Posterior cingulate gyrus (tissue), 11 donors: ENCODE results near the gene PER1.
A peak's percentile ranks its signal among the peaks of the same experiment; 100 is the strongest.

Experiments
- DNase-seq, 10 donors: peaks; one replicate each; pipeline versions ENCODE4 v3.0.0 to v3.0.0-alpha.2; 2020 to 2021; ENCODE audit warnings: mixed read lengths in 3 of 10
- intact Hi-C: fragments of 100-400 bp; cut with DNase I; formaldehyde crosslinking; loops from one replicate; pipeline ENCODE4 v1.15.1; 2023

PER1 gene

DNA sequence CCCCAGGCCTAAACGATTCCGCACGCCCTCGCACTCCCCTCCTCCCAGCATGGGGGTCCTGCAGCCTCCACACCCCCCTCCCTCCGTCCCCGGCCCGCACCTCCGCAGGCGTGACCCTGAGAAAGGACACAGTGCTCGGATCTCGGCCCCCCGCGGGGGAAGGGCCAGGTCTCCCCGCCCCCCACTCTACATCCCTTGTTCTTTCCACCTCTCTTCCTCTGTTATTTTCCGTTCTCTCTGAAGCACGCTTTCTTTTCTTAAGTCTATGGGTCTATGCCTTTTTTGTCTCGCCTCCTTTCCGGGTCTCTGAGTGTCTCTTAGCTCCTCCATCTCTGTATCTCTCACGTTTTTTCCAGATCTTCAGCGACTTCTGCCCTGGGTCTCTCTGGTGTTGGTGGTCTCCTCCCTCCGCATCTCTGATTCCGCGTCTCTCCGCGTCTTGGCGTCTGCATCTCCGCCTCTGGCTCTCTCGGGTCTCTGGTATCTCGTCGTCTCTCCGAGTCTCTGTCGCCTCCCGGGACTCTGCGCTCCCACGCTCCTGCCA lies 26.2 kb downstream of the PER1 start:
- intact Hi-C loops: loop anchor here (2.0 to 10.0 kb wide), 2 partner anchors 13 to 249 kb away; partner anchors contain the start of gene KRABD2
- peak in 1 of 10 donors; percentile 73 for DNase-seq

DNA sequence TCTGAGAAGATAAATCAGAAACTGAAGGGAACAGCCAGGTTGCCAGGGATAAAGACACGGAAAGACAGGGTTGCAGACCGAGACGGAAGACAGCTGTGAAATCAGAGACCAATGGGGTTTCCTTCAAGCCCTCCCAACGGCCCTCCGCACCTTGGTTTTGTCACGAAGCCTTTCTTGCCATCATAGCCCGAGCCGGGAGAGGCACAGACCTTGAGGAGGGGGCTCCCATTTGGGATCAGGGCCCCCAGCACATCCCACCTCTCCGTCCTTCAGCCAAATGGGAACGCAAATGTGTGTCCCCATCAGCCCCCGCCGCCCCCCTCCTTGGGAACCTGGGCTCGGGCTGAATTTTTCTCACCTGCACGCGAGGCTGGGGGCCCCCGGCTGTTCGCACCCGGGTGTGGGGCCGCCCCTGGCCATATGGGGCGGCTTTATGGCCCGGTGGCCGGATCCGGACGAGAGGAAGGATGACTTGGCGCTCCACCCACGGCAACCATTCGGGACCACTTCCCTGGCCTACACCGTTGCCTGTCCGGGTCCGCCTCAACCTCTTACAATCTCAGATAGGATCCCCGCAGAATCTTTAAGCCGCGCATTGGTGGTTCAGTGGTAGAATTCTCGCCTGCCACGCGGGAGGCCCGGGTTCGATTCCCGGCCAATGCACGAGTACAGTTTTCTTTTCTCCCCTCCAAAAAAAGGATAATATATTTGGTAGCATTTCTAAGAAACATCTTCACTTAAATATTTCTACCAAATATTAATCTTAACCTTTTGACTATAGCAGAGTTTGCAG lies 26.9 kb downstream of the PER1 start:
- peak; percentile 73 to 97 (median 86) for DNase-seq
- intact Hi-C loops: loop anchor here (2.0 to 10.0 kb wide), 2 partner anchors 13 to 249 kb away; partner anchors contain the start of gene KRABD2

DNA sequence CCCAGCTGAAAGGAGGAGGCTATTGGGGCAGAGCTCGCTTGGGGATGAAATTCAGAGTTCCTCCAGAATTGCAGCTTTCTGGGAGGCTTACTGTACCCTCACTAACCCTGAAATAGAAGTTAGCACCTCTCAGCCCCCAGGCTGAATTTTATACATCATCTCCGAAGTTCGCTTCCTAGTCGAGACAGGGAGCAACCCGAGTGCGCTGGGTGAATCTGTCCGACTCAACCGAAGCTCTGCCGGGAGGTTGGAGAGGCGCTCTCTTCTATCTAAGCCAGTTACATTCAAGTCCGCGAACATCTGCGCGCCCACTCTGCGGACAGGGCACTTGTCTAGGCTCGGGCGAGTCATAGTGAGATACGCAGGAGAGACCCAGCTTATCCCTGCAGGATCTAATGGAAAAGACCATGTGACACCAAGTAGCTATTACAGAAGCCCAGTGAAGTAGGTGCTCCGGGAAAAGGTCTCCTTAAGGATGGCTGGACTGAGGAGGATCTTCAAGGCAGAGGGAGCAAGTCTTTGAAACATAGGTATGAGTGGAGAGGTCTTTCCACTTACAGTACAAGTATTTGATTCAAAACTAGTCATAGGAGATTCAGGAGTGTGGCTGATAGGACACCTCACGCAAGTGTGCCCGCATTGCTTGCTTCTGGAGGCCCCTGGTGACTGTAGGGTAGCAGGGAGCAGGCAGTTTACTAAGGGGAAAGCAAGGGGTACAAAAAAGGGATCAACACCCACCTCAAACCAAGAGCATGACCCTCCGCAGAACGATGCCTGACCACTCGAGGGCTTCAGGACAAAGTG lies 27.7 kb downstream of the PER1 start:
- intact Hi-C loops: loop anchor here (2.0 to 10.0 kb wide), 4 partner anchors 14 to 250 kb away; partner anchors contain the start of gene KRABD2

DNA sequence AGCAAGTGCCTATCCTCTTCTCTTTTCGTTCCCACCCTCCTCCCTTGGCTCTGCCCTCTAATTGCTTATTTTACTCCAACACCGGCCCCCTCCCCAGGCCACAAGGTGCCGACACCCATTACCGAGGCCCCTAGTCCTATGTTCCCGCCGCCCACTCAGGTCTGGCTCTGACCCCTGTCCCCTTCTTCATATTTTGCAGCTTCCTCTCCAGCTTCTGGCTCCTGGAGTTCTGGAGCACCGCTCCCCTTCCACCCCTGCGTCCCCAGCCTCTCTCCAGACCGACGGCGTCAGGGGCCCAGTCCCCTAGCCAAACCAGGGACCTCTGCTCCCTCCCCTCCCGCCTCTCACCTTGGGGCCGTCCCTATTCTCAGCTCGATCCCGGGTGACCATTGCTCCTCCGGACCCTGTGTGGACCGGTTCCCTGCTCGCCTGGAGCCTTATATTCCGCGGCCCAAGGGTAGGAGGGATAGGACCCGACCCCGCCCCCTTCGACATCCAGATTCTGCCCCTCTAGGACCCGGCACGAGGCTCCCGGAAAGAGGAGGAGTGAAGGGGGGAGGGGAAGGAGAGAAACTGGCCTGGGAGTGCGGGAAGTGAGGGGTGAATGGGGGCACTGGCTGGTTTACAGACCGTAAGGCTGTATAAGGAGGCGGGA lies 28.4 kb downstream of the PER1 start, which contains the start of gene HES7:
Gene HES7, minus strand, starts transcription at position 412 of the 655 bp plus-strand sequence. Its CDS starts 22 bp downstream, at position 390.
- intact Hi-C loops: loop anchor here (2.0 to 10.0 kb wide), 4 partner anchors 15 to 251 kb away; partner anchors contain the start of gene KRABD2
- DNase-seq: peak in 1 of 10 donors; percentile 77

More for the DNA sequence above, 27.7 kb downstream of the PER1 start:
- DNase-seq: peak in 3 of 10 donors; percentile 31 to 85 (median 82)

DNA sequence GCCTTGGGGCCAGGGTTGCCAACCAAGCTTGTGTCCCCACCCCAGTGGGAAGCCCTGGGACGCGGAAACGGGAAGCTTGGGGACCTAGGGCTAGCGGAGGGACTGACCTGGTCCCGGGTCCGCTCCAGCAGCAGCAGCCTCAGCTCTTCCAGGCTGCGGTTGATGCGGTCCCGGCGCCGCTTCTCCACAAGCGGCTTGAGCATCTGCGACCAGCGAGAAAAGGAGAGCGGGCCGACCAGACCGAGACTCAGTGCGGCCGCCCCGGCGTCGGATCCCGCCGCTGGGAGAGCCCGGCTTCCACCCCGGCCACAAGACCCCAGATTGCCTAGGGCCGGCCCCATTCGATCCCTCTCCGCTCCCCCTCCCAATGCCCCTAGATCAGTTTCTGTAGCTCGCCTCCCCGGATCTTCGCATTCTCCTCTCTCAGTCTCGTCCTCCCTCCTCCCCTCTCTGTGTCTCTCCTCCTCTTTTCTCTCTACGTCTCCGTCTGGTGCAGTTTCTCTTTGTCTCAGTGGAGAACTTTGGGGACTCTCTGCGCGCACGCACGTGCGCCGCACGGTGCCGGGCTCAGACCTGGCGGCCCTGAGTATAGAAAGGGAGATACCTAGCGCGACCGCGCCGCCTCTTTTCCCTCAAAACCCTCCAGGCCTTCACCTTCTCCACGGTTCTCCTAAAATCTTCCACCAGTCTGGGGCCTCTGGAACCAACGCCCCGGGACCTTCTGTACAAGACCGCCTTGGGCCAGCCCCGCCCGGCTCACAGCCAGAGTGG lies 29.1 kb downstream of the PER1 start:
- intact Hi-C loops: loop anchor here (5.0 to 10.0 kb wide), 3 partner anchors 34 to 252 kb away; partner anchors contain the start of gene KRABD2
- DNase-seq: peak in 3 of 10 donors; percentile 23 to 86 (median 34)

DNA sequence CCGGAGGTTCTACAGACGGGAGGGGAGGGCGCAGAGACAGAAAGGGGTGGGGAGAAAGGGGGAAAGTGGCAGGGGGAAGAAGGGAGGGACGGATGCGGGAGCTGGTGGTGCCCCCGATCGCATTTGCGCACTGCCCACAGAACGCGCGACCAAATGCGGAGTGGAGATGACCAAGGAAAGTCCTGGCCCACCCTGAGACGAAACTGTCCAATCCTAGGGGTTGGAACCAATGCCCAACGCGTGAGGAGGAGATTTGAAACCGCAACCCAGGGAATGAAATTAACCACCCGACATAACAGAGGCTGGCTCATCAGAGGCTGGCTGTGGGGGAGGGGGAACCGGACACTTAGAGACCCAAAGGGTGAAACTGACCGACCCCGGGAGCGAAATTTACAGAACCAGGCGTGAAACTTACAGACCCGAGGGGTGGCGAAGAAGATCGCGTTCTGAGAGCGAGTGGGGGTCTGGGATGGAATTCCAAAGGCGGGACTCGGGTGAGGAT lies 29.7 kb downstream of the PER1 start:
- intact Hi-C loops: loop anchor here (5.0 to 10.0 kb wide), 3 partner anchors 35 to 252 kb away; partner anchors contain the start of gene KRABD2
- peak in 2 of 10 donors; percentile 24 to 59 for DNase-seq

DNA sequence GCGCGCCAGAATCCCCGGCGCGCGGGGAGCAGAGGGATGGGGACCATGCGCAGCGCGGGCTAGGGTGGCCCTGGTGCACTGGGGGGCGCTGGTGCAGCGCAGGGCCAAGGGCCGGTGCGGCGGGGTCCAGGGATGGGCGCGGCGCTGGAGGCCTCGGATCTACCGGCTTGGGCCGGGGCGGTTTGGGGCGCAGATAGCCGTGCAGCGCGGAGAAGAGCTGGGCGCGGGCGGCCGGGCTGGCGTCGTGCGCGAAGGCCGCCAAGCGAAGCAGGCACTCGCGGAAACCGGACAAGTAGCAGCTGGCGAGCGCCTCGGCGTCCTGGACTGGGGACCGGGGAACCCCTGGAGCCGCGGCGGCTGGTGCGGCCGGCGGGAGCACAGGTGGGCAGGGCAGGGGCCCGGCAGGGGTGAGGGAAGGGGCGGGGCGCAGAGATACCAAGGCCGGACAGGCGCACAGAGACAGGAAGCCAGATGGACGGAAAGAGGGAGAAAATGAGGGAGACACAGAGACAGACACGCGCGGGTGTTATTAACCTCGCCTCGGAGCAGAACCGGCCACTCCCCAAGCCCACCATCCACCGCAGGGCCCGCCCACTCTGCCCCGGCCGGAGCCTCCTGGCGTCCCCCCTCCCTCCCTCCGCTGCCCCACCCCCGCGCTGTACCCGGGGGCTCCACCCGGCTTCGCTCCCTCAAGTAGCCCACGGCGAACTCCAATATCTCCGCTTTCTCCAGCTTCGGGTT lies 30.4 kb downstream of the PER1 start:
- DNase-seq: peak in 9 of 10 donors; percentile 61 to 96 (median 76)
- intact Hi-C loops: loop anchor here (2.0 to 10.0 kb wide), 4 partner anchors 35 to 253 kb away; partner anchors contain the start of gene KRABD2

DNA sequence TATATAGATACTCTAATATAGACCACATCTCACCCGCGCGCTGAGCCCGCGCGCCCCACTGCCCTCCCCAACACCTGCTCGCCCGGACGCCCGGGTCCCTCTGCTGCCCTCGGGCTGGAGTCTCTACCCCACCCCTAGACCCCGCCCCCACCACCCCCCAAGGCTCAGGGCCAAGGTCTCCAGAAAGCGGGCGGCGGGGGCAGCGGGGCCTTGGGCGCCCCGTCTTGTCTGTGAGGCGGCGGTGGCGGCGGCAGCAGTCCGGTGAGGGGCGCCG lies 30.9 kb downstream of the PER1 start:
- intact Hi-C loops: loop anchor here (2.0 to 10.0 kb wide), 4 partner anchors 36 to 253 kb away; partner anchors contain the start of gene KRABD2
- no peak for DNase-seq

DNA sequence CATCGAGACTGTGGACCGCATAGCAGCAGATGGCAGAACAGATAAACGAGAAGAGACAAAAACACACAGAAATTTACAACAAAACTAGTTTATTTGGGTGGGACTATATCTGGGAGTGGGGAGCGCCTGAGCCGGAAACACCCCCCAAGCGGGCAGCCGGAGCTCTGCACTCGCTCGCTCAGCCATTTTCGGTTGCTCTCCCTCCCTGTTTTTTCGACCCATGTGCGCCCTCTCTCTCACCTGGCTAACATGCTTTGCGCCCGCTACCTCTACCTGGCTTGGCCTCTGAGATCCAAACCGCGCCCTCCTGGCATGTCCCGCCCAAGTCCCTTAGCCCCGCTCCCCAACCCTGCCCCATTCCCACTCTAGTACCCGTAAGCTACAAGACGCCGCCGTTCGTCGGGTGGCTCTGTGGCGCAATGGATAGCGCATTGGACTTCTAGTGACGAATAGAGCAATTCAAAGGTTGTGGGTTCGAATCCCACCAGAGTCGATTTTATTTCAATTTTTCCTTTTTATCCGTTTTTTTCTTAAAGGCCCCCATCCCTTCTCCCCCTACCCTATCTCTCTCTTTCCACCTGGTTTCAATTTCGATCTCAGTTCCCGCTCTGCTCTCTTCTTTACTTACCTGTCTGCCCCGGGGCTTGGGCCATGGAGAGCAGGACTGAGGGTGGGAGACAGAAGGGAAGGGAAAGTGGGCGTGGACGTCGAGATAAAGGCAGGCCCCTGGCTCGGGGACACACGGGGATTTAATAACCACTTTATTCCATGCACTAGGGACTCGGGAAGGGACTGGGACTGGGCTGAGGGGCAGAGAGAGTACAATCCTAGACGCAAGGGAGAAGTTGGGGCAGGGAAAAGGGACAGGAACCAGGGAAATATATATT lies 31.4 kb downstream of the PER1 start:
- intact Hi-C loops: loop anchor here (2.0 to 10.0 kb wide), 4 partner anchors 37 to 254 kb away; partner anchors contain the start of gene KRABD2
- peak in 8 of 10 donors; percentile 49 to 93 (median 65) for DNase-seq

DNA sequence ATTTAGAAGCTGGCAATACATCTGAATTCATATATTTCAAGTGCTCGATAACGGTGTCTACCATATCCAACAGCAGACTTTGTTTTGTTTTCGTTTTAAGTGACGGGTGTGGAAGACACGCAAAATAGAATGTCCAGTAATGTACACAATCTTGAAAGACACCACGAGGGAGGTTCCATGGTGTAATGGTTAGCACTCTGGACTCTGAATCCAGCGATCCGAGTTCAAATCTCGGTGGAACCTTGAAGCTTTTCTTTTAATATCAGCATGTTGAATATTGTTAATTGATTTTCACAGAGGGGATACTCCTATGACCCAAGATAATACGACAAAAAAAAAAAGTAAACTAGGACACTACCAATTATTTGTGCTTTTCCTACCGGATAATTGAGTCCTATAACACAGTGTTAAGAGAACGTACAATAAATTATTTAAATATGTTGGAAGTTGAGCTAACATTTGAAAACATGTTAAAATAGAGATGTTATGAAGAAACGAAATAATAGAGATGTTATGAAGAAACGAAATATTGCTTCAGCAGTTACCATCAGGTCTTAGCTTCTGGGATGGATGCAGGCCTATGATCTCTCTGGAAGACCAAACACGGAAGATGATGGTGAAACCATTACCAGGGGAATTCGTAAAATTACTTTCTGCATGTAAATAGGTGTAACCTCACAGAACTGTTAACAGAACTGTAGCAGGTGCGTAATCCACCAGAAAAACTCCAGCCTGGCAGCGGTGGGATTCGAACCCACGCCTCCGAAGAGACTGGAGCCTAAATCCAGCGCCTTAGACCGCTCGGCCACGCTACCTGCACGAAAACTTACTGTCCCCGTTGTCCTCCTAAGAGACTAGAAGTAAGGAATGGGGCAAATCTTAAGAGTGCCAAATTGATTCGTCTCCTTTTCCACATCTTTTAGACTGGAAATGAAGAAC lies 32.4 kb downstream of the PER1 start:
- intact Hi-C loops: loop anchor here (2.0 to 10.0 kb wide), 6 partner anchors 37 to 255 kb away; partner anchors contain the start of gene KRABD2
- DNase-seq: peak; percentile 66 to 97 (median 80)

DNA sequence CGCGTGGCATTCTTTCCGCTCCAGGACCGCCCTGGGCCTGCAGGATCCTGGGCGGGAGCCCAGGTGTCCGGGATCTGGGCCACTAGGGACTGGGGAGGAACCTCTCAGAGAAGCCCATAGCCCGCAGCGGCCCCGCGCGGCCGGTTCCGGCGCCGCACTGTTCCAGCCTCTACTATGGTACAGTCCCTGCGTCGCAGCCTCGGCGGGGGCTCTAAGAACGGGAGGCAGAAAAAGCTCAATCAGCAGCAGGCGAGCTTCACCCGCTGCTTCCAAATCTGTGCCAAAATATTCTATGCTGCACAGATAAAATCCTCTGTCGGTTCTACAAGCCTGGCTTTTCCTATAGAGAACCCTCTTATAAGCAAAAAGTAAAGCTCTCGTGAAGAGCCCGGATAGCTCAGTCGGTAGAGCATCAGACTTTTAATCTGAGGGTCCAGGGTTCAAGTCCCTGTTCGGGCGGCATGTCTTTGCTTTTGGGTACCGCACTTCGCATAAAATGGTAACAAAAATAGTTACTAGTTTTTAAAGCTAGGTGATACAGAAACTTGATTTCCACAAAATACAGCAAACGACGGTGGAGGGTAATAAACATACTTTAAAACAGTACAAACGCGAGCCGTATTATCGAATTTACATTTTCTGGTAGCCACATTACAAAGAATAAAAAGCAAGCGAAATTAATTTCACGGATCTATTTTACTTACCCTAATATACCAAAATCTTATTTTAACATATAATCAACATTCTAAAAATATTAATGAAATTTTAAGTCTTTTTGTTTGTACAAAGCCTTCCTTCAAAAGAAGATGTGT lies 33.2 kb downstream of the PER1 start:
- peak; percentile 78 to 98 (median 91) for DNase-seq
- intact Hi-C loops: loop anchor here (2.0 kb wide), 2 partner anchors 38 to 104 kb away; no protein-coding TSS in a partner anchor

DNA sequence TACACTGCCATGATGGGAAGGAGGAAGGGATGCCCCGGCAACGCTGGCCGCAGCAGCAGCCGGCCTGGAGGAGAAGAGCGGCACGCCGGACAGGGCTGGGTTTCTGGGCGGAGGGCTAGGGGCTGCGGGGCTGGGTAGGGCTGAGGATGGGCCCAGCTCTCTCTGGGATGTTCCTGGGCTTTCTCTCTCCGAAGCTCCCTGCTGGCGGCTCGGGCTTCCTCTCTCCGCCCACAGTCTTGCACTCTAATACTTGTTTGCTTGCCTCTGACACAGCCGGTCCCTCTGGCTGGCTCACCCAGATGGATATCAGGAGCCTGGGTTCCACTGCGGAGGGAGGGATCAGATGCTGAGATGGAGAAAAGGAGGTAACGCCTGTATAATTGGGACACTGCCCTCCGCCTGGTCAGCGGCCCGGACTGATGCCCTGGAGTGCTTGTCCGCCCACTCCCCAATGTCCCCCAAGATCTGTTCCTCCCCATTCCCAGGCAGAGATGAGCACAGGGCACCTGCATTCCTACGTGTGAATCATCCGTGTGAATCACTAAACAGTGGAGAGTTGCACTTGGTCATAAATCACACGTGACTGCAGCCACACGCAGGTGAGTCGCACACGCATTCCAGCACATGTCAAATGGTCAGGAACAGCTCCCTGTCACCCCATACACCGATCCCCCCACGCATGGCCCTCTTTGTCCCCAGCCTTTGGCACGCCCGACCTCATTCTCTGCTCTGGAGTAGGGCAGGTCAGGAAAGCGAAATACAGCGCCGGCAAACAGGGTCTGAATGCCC lies 34.0 kb downstream of the PER1 start, which contains the start of gene ALOXE3:
Gene ALOXE3, minus strand, starts transcription at position 535 of the 789 bp plus-strand sequence. Its CDS starts 524 bp downstream, at position 11.
- peak in 5 of 10 donors; percentile 15 to 91 (median 78) for DNase-seq
- intact Hi-C loops: loop anchor here (2.0 kb wide), 2 partner anchors 37 to 105 kb away; no protein-coding TSS in a partner anchor

DNA sequence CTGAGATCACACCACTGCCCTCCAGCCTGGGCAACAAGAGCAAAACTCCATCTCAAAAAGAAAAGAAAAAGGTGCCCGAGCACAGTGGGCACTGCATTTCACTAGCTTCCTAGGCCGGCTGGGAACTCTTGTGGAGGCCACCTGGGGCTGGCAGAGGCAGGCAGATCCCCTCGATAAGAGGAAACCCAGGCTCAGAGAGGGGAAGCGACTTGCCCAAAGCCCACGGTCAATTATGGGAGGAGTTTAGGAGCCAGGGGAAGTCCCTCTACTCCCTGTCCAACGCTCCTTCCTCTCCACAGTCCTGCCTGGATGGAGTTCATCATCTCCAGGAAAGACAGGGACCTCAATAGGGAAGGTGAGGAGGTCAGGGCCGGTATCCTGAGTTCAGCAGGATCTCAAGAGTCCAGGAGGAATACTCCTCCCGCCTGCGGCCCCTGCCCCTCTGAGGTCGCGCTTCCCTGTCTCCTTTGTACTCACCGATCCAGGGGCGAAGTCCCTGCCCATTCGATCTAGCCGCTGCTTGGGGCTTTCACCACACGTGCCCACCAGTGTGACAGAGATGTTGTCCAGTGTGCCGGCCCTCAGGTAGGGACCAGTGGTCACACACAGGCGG lies 34.7 kb downstream of the PER1 start:
- DNase-seq: no peak
- intact Hi-C loops: no loop called here
